NT2/D1 (cell line): ENCODE results near the gene SVOP.
A peak's percentile ranks its signal among the peaks of the same experiment; 100 is the strongest.

ENCODE experiments used
- DNase-seq: peaks from one replicate; pipeline ENCODE4 v3.0.0-alpha.2; 2011; ENCODE audit warnings: low read depth, low spot score
- H3K27me3 ChIP-seq: 2 replicates; pipeline ENCODE4 v1.6.0; 2011; ENCODE audit warnings: mild to moderate bottlenecking; ENCODE audit not compliant: insufficient read length, insufficient read depth
- H3K36me3 ChIP-seq: 2 replicates; pipeline ENCODE4 v1.6.1; 2011; ENCODE audit warnings: mild to moderate bottlenecking, low read length, mixed read lengths; ENCODE audit not compliant: insufficient read depth, insufficient read length
- H3K4me1 ChIP-seq: 2 replicates; pipeline ENCODE4 v1.5.1; 2011; ENCODE audit not compliant: insufficient read depth, insufficient read length
- H3K4me3 ChIP-seq: 2 replicates; pipeline ENCODE4 v1.5.1; 2011; ENCODE audit warnings: low read depth; ENCODE audit not compliant: insufficient read length
- H3K9ac ChIP-seq: 2 replicates; pipeline ENCODE4 v1.6.0; 2011; ENCODE audit warnings: low read depth; ENCODE audit not compliant: insufficient read length
- H3K9me3 ChIP-seq: 2 replicates; pipeline ENCODE4 v1.5.1; 2011; ENCODE audit warnings: mild to moderate bottlenecking, low read length; ENCODE audit not compliant: insufficient read depth
- SUZ12 ChIP-seq: IDR thresholded peaks from 2 replicates; pipeline ENCODE4 v1.6.1; 2011; ENCODE audit not compliant: insufficient read length, insufficient read depth; ENCODE audit errors: extremely low read depth
- YY1 ChIP-seq: IDR thresholded peaks from 2 replicates; pipeline ENCODE4 v1.6.1; 2011; ENCODE audit not compliant: insufficient read length, insufficient read depth
- ZNF274 ChIP-seq: IDR thresholded peaks from 2 replicates; pipeline ENCODE4 v1.6.1; 2011; ENCODE audit warnings: mild to moderate bottlenecking, low read depth, low read length

The SVOP gene

DNA sequence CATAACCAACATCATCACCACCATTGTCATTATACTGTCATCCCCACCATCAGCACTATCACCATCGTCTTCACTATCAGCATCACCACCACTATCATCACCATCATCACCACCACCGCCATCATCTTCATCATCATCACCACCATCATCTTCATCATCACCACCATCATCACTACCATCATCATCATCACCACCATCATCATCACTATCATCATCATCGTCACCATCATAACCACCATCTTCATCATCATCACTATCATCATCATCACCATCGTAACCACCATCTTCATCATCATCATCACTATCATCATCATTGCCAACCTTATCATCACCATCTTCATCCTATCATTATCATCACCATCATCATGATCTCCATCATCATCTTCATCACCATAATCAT lies 39.0 kb downstream of the SVOP start:
- Histone ChIP-seq H3K27me3 (no peaks in the 10 kb centered on the region), H3K4me3 (no peak overlapping the region), H3K4me1 (peaks cover 2% of the 10 kb centered on the region), H3K9ac (no peak overlapping the region), H3K36me3 (no peaks in the 10 kb centered on the region), H3K9me3 (no peaks in the 10 kb centered on the region)
- TF ChIP-seq SUZ12, result no peak
- TF ChIP-seq YY1, result no peak
- no peak for TF ChIP-seq ZNF274
- DNase-seq, result no peak

DNA sequence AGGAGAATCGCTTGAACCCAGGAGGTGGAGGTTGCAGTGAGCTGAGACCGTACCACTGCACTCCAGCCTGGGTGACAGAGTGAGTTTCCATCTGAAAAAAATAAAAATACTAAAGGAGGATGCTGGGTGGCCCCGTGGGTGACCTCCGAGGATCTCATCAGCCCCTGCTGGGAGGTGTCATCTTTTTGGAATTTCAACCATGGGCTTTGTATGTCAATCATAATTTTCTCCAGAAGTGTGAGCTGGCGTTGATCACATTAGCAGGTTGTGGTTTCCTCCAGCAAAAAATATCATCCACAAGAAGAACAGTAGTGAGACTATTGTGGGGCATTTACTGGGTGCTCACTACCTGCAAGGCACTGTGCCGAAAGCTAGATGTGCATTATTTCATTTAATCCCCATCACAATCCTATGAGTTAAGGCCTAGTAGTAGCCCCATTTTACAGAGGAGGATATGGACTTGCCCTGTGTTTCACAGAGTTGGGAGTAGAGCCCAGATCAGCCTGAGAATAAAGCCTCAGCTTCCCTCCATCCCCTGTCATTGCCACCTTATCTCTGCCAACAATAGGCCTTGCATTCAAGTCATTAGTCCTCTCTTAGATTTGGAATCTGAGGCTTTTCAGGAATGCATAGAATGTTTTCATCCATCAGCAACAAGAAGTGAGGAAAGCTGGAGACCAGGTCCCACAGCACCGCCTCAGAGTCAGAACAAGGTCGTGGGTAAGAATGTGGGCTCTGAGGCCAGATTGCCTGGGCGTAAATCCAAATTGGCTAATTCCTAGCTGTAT lies 39.8 kb downstream of the SVOP start:
- H3K4me1 ChIP-seq, result peaks cover 2% of the 10 kb centered on the region
- H3K36me3 ChIP-seq, result no peaks in the 10 kb centered on the region
- TF ChIP-seq ZNF274, result no peak
- TF ChIP-seq SUZ12, result no peak
- no peak for TF ChIP-seq YY1
- no peaks in the 10 kb centered on the region for H3K27me3 ChIP-seq
- no peaks in the 10 kb centered on the region for H3K9me3 ChIP-seq
- no peak overlapping the region for H3K9ac ChIP-seq
- no peak overlapping the region for H3K4me3 ChIP-seq
- peak; percentile 48 for DNase-seq

DNA sequence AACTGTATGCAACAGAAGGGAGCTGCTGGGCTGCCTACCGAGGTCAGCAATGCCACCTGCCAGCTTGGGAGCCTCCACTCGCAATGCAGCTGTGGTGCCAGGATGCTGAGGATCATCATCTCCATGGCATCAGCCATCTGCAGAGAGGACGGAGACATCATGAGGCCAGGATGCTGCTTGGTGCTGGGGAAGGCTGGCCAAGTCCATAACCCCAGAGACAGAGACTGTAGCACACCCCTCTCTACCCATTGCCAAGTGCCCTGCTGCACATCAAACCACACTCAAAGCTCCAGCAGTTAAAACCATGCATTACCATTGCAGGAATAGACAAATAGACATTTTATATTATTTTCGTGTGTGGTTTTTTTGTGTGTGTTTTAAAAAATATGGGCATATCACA lies 43.5 kb downstream of the SVOP start:
- TF ChIP-seq SUZ12 (no peak), YY1 (no peak), ZNF274 (no peak)
- no peaks in the 10 kb centered on the region for H3K27me3 ChIP-seq
- no peak overlapping the region for H3K9ac ChIP-seq
- peaks cover 4% of the 10 kb centered on the region for H3K4me1 ChIP-seq
- no peak for DNase-seq
- no peaks in the 10 kb centered on the region for H3K9me3 ChIP-seq
- H3K4me3 ChIP-seq, result no peak overlapping the region
- no peaks in the 10 kb centered on the region for H3K36me3 ChIP-seq

DNA sequence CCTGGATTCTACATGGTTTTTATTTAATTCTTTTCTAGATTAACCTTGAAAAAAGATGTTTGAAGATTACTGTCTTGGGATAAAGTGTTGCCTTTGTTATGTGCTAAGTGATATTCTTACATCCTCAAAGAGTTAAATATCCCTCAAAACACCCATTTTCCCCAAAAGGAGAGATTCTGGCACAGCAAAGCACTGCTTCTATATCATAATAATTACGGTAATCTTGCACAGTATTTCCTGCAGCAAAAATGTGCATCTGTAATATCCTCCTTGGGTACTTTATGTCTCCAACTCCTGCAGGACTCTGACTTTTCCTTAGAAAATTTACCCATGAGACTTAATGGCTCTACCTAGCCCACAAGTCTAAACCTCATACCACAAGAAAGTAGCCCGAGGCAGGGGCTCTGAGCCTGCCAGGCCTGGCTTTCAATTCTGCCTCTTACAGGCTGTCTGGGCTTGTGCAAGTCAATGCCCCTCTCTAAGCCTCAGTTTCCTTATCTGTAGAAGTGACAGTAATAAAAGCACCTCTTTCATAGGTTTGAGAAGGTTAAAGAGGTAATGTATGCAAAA lies 45.8 kb downstream of the SVOP start:
- Histone ChIP-seq H3K4me3 (no peak overlapping the region), H3K36me3 (no peaks in the 10 kb centered on the region), H3K9ac (no peak overlapping the region), H3K27me3 (no peaks in the 10 kb centered on the region), H3K4me1 (peaks cover 2% of the 10 kb centered on the region), H3K9me3 (no peaks in the 10 kb centered on the region)
- TF ChIP-seq SUZ12 (no peak), YY1 (no peak), ZNF274 (no peak)
- DNase-seq, result no peak

DNA sequence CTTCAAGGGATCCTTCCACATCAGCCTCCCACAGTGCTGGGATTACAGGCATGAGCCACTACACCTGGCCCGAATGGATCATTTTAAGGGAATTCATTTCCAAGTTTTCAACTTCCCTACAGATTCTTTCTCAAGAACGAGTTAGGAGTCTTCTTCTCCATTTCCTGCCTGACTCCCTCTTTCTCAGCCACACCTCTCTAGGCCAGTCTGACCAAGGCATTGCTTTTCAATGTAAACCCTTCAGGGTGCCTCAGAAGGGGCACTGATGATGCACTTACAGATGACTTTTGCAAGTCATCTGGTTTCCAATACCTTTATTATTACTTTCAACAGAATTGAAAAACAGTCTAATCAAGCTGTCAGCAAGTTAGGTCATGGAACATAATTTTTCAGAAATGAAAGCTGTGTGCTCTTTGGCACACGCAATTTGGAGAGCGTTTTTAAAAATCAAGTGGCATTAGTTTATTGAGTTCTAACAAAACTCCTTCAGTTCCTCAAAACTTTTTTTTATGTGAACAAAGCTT lies 47.2 kb downstream of the SVOP start:
- Histone ChIP-seq H3K9me3 (no peaks in the 10 kb centered on the region), H3K27me3 (no peaks in the 10 kb centered on the region), H3K4me3 (no peak overlapping the region), H3K4me1 (peaks cover 2% of the 10 kb centered on the region), H3K9ac (no peak overlapping the region), H3K36me3 (no peaks in the 10 kb centered on the region)
- no peak for DNase-seq
- TF ChIP-seq YY1 (no peak), SUZ12 (no peak), ZNF274 (no peak)

DNA sequence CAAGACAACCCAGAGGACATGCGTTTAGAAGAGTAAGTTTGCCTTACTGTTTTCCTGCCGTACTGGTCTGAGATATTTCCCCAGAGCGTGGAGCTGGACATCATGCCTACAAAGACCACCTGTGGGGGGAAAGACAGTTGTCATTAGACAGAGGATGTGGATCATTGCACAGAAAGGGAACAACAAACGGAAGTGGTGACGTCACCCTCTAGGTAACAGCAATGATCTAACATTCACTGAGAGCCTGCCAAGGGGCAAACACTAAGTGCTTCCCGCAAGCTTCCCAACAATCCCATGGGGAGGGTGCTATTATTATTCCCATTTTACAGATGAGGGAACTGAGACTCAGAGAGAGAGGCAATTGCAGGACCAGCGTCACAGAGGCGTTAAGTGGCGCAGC lies 48.5 kb downstream of the SVOP start:
- no peaks in the 10 kb centered on the region for H3K36me3 ChIP-seq
- no peak overlapping the region for H3K9ac ChIP-seq
- H3K4me1 ChIP-seq, result peaks cover 2% of the 10 kb centered on the region
- no peaks in the 10 kb centered on the region for H3K27me3 ChIP-seq
- TF ChIP-seq YY1, result no peak
- no peak for TF ChIP-seq SUZ12
- no peak for TF ChIP-seq ZNF274
- no peaks in the 10 kb centered on the region for H3K9me3 ChIP-seq
- H3K4me3 ChIP-seq, result no peak overlapping the region
- DNase-seq, result no peak

DNA sequence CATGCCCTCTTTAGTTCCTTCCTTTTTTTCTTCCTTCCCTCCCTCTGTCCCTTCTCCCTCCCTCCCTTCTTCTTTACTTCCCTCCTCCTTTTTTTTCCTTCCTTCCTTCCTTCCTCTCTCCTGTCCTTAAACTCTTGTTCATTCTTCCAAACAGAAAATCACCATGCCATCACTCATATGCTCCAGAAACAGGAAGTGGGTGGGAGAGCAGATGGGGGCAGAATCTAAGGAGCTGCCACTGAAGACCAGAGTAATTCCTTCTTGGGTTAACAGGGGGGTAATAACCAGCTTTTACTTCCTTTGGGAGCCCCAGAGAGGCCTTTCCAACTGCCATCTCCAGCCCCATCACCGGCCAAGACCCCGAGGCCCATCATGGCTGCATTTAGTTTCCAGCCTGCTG lies 51.2 kb downstream of the SVOP start:
- Histone ChIP-seq H3K4me1 (peaks cover 2% of the 10 kb centered on the region), H3K9me3 (no peaks in the 10 kb centered on the region), H3K9ac (no peak overlapping the region), H3K27me3 (no peaks in the 10 kb centered on the region), H3K36me3 (no peaks in the 10 kb centered on the region), H3K4me3 (no peak overlapping the region)
- no peak for DNase-seq
- TF ChIP-seq SUZ12 (no peak), YY1 (no peak), ZNF274 (no peak)
